ENCODE measurements around the gene IL15.
"Not testable (repeated sequence)": the region's sequence is repeated elsewhere in the genome, so short reads cannot be mapped to it uniquely, and the experiment has no call there.

Gene IL15, protein sequence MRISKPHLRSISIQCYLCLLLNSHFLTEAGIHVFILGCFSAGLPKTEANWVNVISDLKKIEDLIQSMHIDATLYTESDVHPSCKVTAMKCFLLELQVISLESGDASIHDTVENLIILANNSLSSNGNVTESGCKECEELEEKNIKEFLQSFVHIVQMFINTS

DNA sequence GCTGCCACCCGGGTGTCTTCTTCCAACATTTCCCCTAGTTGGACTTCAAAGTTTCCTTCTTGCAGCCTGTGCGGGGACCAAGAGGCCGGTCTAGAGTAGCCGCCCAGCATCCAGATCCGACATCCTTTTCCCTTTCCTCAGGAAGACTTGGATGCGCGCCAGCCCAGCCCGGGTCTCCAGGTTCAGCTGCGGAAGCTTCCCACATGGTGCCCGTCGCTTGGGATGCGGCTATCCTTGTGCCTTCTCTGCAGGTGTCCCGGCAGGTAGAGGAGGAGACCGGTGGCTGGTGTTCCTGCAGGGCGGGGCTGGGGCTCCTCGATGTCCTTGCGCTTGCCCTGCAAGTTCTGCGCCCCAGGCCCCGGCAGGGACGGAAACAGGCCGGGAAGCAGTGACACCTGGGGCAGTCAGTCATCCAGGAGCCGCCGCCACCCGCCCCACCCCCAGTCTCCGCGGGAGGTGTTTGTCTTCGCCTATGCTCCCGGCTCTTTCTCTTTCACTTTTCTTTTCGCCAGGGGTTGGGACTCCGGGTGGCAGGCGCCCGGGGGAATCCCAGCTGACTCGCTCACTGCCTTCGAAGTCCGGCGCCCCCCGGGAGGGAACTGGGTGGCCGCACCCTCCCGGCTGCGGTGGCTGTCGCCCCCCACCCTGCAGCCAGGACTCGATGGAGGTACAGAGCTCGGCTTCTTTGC is at the start of gene IL15:
Gene IL15 (plus strand): TSS at position 502 of the 689 bp plus-strand sequence. CDS start 82,882 bp downstream, outside the sequence.
- peak in 9 of 56 donors; percentile 1 to 30 (median 7) for DNase-seq

DNA sequence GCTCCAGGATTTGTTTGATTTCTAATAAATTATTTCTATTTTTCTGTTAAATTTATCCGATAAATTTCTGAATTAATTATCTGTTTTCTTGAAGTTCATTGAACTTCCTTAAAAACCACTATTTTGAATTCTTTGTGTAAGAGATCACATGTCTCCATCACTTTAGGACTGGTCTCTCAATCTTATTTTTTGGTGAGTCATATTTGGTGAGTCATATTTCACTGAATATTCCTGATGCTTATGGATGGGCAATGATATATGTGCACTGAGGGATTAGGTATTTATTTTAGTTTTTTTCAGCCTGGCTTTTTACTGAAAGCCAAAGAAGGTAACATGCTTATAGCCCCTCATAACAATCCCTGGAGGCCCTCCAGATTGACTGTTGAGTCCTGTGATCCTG is 48.5 kb upstream of the IL15 start:
- DNase-seq: no peak

DNA sequence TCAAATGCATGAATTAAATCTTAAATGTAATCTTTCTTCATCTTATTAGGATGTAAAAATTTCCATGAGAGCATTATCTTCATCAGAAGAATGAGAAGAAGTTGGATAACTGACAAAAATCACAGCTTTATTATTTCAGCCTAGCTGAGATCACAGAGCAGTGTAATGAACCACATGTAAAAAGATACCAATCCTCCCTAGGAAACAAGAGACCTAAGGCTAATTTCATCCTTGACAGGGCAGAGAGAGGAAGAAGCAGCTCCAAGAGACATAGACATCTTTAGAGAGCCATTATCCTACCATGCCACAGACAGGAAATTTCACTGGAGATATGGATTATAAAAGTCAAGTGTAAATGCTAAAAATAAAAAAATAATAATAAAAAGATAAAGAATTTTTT is 40.9 kb upstream of the IL15 start:
- no peak for DNase-seq

DNA sequence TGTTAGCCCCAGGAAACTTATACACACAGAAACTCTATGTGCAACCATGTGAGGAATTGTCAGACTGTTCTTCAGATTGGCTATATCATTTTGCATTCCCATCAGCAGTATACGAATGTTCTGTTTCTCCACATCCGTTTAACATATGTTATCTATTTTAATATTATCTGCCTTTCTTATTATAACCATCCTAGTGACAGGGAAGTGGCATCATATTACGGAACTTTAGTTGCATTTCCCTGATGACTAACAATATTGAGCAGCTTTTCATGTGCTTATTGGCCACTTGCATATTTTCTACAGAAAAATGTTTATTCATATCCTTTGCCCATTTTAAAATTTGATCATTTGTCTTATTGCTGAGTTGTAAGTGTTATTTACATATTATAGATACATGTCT is 36.5 kb upstream of the IL15 start:
- no peak for DNase-seq

DNA sequence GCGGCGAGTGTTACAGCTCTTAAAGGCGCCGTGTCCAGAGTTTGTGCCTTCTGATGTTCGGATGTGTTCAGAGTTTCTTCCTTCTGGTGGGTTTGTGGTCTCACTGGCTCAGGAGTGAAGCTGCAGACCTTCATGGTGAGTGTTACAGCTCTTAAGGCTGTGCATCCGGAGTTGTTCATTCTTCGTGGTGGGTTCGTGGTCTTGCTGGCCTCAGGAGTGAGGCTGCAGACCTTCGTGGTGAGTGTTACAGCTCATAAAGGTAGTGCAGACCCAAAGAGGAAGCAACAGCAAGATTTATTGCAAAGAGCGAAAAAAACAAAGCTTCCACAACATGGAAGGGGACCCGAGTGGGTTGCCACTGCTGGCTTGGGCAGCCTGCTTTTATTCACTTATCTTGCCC is 31.7 kb upstream of the IL15 start:
- not testable (repeated sequence) for DNase-seq

DNA sequence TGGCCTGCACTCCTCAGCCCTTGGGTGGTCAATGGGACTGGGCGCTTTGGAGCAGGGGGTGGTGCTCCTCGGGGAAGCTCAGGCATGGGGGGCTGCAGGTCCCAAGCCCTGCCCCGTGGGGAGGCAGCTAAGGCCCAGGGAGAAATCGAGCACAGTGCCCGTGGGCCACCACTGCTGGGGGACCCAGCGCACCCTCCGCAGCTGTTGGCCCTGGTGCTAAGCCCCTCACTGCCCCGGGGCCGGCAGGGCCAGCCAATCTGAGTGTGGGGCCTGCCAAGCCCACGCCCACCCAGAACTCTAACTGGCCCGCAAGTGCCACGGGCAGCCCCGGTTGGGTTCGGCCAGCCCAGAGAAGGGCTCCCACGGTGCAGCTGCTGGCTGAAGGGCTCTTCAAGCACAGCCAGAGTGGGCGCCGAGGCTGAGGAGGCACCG is 30.9 kb upstream of the IL15 start:
- no peak for DNase-seq

DNA sequence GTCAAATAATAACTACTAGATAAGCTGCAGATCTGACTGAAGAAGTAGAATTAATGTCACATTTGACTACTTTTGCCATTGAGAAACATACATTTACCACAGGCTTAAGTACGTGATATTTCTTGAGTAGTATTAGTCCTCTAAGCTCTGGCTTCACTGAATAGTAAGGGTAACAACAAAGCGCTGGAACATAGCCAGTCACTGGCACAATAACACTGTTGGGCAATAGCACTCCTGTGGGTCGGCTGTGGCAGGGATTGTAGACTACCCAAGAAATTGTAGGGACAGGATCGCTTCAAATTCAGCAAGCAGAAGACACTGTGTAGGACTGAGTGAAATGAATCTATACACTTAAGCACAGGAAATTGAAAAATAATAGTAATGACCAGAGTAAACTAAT is 27.1 kb upstream of the IL15 start:
- DNase-seq: no peak

DNA sequence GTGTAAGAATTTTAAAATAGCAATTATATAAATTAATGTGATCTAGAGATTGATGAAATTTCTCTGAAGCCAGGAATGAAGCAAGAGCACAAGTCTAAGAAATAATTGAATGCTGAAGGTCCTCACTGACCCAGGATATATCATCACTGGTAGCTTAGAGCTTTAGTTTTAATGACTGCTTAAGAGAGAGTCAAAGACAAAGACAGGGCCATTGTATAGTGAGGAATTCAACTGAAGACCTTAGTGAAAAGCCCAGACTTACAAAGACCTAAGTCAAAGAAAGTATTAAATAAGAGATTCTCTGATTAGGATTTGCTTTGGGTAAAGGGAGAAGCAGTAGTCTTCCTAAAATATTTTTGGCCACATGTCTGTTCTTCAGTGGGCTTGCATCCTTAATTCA is 26.0 kb upstream of the IL15 start:
- no peak for DNase-seq

DNA sequence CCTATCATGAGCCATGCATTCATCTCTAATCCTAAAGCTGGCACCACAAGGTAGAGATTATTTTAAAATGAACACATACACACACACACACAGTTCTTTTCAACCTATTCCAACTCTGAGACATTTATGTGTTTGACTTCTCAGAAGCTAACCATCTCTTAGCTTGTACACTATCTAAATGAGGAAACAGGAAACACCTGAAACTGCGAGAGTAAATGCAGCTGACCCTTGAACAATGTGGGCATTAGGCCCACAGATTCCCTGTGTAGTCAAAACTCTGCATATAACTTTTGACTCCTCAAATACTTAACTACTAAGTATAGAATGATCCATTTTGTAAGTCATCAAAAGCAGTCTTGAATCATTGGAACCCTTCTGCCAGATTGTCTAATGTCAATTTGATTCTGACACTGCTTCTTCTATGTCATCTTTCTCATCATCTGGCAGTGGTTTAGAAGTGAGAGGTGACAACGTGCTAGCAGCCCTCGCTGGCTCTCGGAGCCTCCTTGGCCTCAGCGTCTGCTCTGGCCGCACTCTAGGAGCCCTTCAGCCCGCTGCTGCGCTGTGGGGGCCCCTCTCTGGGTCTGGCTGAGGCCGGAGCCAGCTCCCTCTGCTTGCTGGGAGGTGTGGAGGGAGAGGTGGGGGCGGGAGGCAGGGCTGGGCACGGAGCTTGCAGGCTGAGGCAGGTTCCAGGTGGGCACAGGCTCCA is 21.4 kb upstream of the IL15 start:
- DNase-seq: no peak

DNA sequence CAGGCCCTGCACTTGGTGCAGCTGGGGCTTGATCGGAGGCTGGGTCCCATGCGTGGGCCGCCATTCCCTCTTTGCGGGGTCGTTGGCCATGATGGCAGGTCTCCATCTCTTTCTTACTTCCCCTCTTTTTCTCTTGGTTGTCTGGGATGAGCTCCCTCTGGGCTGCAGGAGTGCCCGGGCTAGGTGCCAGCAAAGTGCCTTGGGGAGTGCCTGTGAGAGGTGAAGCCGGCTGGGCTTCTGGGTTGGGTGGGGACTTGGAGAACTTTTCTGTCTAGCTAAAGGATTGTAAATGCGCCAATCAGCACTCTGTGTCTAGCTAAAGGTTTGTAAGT is 20.8 kb upstream of the IL15 start:
- DNase-seq: not testable (repeated sequence)

DNA sequence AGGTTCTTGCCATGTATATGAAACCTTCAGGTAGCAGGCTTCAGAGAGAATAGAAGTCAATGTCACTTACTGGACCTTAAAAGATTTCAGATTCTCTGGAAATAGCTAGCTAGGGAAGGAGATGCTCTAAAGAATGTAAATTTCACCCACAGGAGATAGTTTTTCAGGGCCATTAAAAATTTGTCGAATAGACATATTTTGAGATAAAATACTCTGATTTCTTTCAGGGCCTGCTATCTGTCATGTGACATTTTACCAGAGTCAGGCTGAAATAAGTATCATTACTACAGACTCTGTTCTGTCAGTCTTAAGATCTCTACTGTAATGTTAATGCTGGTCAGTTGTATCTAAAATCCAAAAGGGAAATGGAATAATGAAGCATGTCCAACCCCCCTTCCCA is 15.7 kb upstream of the IL15 start:
- no peak for DNase-seq

DNA sequence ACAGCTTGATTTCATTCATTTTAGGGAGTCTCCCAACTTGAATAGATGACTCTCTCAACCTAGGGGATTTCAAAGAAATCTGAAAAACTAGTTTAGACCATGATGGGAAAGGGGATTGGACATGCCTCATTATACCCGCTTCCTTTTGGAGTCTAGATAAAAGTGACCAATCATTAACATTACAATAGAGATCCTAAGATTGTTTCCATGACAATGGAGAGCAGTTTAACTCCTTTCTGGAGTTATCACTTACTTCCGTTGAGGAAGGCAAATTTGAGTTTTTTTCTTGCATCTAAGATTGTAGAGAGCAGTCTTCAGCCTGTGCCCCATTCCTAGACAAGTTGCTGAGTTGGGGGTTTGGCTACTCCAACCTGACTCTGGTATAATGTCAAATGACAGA is 11.4 kb upstream of the IL15 start:
- no peak for DNase-seq

DNA sequence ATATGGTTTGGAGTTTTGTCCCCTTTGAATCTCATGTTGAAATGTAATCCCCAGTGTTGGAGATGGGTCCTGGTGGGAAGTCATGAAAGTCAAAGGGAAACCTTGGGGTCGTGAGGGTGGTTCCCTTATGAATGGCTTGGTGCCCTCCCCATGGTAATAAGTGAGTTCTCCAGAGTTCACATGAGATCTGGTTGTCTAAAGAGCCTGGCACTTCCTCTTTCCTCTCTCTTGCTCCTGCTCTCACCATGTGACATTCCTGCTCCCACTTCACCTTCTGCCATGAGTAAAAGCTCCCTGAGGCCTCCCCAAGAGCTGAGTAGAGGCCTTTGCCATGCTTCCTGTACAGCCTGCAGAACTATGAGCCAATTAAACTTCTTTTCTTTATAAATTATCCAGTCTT is 5.5 kb upstream of the IL15 start:
- no peak for DNase-seq

DNA sequence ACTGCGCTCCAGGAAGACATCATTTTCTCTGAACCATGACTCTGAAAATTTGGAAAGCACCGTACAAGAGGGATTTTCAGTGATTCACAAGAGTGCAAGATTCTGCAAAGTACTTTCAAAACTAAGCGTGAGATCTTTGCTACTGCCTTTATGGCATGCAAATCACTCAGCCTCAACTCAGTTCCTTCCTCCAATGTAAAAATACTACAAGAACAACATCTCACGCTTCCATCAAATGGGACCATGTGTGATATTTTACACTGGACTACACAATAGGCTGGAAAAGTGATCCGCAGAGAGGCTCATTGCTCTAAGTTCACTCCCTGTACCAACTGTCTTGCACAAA is 674 bp upstream of the IL15 start:
- no peak for DNase-seq

DNA sequence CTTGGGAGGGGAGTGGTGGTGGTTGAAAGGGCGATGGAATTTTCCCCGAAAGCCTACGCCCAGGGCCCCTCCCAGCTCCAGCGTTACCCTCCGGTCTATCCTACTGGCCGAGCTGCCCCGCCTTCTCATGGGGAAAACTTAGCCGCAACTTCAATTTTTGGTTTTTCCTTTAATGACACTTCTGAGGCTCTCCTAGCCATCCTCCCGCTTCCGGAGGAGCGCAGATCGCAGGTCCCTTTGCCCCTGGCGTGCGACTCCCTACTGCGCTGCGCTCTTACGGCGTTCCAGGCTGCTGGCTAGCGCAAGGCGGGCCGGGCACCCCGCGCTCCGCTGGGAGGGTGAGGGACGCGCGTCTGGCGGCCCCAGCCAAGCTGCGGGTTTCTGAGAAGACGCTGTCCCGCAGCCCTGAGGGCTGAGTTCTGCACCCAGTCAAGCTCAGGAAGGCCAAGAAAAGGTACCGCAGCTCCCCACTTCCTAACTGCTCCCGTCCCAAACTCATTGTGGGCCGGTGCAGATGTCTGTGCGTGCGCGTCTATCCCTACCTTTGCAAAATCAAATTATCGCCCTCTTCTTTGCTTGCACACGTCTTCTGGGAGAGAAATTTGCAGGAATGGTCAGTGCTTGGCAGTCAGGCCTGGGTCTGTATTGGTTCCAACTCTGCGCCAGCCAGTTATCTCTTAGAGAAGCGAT is 533 bp downstream of the IL15 start:
- peak in 4 of 56 donors; percentile 1 to 18 (median 10) for DNase-seq

DNA sequence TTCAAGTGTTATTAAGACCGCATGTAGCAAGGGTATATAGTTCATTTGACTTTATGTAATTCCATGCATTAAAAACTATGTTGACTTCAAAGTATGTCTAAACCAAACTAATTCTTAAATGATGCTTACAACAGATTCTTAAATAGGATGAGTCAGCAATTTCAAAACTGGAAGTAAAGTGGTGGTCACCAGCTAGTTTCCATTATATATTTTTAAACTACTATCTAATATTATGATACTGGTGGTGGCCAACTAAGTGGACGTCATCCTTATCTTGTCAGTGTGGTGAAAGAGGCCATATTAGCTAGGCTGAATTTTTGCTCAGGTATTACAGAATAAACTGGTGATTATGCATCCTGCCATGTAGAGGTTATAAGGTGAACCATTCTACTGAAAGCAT is 1.2 kb downstream of the IL15 start:
- DNase-seq: no peak

DNA sequence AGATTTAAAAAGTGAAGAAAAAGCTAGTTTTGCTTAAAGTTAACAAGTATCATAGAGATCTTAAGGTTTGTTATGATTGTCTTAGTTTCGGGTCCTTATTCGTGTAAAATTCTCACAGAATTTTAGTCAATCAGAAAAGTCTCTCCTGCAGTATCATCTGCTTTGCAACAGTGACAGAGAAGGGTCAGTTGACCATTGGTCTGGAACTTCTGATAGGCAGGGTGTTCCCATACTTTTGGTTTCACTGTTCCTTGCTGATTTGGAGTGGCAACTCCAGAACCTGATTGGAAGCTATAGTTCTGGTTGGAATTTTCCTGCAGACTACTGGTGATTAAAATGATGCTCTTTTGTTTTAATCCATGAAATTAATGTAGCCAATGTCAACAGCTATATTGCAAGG is 1.8 kb downstream of the IL15 start:
- DNase-seq: no peak

DNA sequence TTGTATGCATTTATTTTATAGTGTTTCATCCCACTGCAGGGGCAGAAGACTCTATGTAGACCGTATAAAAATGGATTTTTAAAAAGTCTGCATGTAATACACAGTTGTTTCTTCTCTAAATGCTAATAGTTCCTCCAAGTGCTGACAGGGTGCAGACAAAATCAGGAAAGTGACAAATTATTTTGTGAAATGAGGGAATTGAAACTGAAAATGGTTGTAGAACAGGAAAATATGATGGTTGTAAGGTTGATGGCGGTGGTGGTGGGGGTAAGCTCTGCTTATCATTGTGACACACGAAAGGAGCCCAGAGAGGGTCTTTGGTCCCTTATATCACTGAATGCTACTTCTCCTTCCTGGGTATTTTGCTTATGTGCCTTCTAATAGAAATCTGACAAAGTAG is 4.3 kb downstream of the IL15 start:
- no peak for DNase-seq

DNA sequence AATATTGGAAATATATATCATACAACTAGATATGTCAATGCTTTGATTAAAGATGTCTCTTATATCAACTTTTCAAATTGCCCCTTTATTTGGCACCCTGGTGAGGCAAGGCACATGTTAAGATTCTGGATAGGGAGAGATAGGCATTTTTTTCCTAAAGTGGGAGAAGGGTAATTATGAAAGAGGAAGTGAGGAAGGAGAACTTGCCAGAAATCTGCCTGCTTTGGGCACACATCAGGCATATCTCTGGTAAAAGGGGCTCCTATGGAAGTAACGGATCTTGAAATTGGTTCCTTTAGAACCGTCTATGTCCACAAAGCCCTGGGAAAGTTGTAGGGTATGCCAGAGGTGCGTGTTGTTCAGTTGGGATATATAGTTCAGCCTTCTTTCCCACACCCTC is 5.7 kb downstream of the IL15 start:
- no peak for DNase-seq

DNA sequence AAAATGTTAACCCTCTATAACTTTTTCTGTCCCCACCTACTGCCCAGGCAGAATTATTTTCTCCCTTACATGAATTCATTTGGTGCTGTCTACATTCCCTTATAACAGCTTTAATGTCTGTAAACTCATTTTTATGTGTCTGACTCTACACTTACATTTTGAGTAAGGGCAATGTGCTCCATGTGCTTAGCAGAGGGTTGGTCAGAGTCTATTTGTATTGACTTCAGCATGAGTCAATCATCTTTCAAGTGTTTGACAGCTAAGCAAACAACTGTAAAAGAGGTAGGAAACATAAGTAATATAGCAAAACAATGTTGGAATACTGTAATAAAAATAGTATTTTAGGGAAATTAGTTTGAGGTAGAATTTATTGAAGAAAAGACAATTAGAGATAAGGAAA is 6.3 kb downstream of the IL15 start:
- DNase-seq: no peak

DNA sequence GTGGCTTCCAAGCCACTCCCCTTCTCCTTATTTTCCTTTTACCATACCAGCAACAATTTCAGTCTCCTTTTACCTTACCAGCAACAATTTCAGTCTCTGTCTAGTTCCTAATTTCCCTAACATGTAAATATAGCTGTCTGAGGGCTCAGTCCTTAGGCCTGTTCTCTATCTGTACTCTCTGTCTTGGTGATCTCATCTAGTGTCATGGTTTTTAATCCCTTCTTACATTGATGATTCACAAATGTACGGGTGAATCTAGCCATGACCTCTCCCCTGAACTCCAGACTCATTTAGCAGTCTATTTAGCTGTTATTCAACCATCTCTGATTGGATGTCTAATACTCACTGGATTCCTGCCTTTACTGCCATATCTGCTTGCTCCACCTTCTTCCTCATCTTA is 7.2 kb downstream of the IL15 start:
- DNase-seq: no peak

DNA sequence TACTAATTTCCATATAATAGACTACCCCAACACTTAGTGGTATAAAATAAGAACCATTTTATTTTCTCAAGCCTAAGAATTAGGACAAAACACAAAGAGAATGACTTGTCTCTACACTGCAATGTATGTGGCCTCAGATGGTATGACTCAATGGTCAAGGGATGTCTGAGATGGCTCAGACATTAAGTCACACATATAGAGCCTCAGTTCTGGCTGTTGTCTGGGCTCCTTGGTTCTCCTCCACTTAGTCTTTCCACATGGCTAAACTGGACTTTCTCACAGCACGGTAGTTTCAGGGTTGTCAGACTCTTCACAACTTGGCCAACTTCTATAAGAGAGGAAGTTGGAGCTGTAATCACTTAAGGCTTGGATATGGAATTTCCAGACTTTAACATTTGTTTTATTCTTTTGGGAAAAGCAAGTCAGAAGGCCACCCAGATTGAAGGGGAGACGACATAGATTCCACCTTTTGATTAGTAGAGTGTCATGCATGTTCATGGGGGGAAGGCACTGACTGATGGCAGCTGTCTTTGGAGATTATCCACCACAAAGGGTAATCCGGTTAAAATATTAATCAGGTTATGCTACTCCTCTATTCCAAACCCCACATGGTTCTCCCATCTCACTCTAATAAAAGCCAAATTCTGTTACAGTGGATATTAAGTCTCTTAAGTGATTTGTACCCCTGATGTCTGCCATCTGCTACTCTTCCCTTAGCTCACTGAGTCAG is 9.4 kb downstream of the IL15 start:
- DNase-seq: no peak

Measured in nucleus accumbens (tissue), 56 donors.